Coronary artery (tissue), 2 donors: ENCODE data around the gene POLA1.
"Not testable (repeated sequence)": the region's sequence is repeated elsewhere in the genome, so short reads cannot be mapped to it uniquely, and the experiment has no call there.

ENCODE experiments used
- DNase-seq: peaks from one replicate; pipeline ENCODE4 v3.0.0-alpha.2; 2017; ENCODE audit warnings: low spot score
- H3K27ac ChIP-seq, 2 donors: fragments of 200-600 bp; sonication (generic); one replicate each; pipeline ENCODE4 v1.5.1; 2016 to 2019
- H3K4me3 ChIP-seq: fragments of 200-600 bp; sonication (generic); 2 replicates; pipeline ENCODE4 v1.5.1; 2016; ENCODE audit warnings: mild to moderate bottlenecking, moderate library complexity
- CTCF ChIP-seq: fragments of 200-600 bp; sonication (generic); IDR thresholded peaks from one replicate; pipeline ENCODE4 v1.5.1; 2019; ENCODE audit warnings: antibody characterized with exemption

Gene POLA1

GRCh38 chrX:24796204-24796603 lies 102.5 kb downstream of the POLA1 start:
- no peak overlapping the region for H3K4me3 ChIP-seq
- no peak overlapping the region for H3K27ac ChIP-seq
- TF ChIP-seq CTCF: no peak
- DNase-seq: no peak

- H3K27ac ChIP-seq: no peak overlapping the region
- H3K4me3 ChIP-seq: no peak overlapping the region
- TF ChIP-seq CTCF: no peak
- no peak for DNase-seq
Measured at GRCh38 chrX:24799078-24799477, 105.4 kb downstream of the POLA1 start.

GRCh38 chrX:24799565-24799964 lies 105.8 kb downstream of the POLA1 start:
- DNase-seq: no peak
- no peak overlapping the region for H3K27ac ChIP-seq
- H3K4me3 ChIP-seq: no peak overlapping the region
- TF ChIP-seq CTCF: no peak

- no peak overlapping the region for H3K4me3 ChIP-seq
- DNase-seq: no peak
- no peak overlapping the region for H3K27ac ChIP-seq
- no peak for TF ChIP-seq CTCF
Measured at GRCh38 chrX:24805201-24805600, 111.5 kb downstream of the POLA1 start.

- DNase-seq, H3K4me3 ChIP-seq, H3K27ac ChIP-seq: not testable (repeated sequence)
Measured at GRCh38 chrX:24819807-24820206, 126.1 kb downstream of the POLA1 start.

DNA sequence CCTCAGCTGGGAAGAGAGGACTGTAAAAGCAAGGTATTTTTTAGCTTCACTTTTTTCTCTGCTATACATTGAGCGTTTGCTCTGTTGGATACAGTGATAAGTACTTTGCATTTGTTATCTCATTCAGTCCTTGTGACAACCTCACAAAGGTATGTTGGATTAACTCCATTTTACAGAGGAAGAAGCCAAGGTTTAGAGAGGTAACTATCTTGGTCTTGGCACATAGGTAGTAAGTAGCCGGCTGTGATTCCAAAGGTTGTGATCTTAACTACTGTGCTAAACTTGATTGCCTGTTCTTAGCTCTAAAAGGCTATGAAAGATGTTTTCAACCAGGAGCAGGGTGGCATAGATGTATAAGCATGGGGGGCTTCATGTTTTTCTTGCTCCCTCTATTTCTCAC lies 134.4 kb downstream of the POLA1 start:
- TF ChIP-seq CTCF: no peak
- Histone ChIP-seq H3K27ac (no peak overlapping the region), H3K4me3 (no peak overlapping the region)
- no peak for DNase-seq

- TF ChIP-seq CTCF: no peak
- H3K4me3 ChIP-seq: no peak overlapping the region
- DNase-seq: no peak
- H3K27ac ChIP-seq: no peak overlapping the region
Measured at GRCh38 chrX:24828600-24828999, 134.9 kb downstream of the POLA1 start.

- Histone ChIP-seq H3K27ac (no peak overlapping the region), H3K4me3 (no peak overlapping the region)
- no peak for TF ChIP-seq CTCF
- no peak for DNase-seq
Measured at GRCh38 chrX:24833695-24834094, 140.0 kb downstream of the POLA1 start.
